GM21576 (cell line): Measurements from ENCODE around the gene GHDC.
"Not testable (repeated sequence)": the region's sequence is repeated elsewhere in the genome, so short reads cannot be mapped to it uniquely, and the experiment has no call there.

Source experiments
- ATAC-seq: cut with Tn5 transposase; IDR thresholded peaks from one replicate; pipeline ENCODE4 v1.9.1; 2021; ENCODE audit warnings: mild to moderate bottlenecking, moderate library complexity; ENCODE audit not compliant: unreplicated experiment

GHDC gene

DNA sequence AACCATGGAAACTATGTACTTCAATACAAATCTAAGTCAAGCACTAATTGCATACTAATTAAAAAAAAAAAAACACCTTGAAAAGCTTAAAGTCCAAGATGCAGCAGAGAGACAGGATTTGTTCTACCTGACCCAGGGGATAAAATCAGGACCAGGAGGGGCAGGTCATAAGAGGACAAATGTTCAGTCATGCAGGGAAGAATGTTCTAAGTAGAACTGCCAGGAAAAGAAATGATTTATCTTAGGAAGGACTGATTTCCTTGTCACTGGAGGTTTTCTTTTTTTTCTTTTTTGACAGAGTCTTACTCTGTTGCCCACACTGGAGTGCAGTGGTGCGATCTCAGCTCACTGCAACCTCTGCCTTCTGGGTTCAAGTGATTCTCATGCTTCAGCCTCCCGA lies 9.1 kb upstream of the GHDC start:
- no peak for ATAC-seq

DNA sequence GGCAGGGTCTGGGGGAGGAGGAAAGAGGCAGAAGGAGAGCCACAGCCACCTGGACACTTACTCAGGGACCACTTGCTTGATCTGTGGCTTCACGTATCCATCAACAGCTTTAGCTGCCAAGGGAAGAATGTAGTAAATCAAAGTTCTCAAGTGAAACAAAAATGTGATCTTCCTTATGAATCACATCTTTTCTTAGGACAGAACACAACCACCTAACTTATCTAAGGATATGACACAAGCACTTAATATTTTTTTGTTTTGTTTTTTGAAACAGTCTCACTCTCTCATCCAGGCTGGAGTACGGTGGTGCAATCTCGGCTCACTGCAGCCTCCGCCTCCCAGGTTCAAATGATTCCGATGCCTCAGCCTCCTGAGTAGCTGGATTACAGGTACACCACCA lies 8.4 kb upstream of the GHDC start:
- ATAC-seq = no peak

DNA sequence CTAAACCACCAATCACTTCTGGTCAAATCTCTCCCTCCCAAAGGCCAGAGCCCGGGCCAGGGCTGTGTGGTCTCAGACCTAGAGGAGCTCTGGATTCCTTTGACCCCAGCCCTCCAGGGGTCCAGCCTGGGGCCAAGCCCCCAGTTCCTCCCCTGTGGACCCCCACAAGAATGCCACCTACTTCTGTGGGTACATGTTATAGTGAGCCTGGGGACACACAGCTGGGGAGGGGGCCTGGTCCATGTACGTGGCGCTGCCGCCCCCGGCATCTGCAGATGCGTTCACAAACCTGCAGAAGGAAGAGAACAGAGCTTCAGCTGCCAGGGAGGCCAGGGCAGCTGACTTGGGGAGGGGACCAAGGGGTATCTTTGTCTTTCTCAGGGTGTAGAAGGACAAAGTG lies 7.9 kb upstream of the GHDC start:
- no peak for ATAC-seq

DNA sequence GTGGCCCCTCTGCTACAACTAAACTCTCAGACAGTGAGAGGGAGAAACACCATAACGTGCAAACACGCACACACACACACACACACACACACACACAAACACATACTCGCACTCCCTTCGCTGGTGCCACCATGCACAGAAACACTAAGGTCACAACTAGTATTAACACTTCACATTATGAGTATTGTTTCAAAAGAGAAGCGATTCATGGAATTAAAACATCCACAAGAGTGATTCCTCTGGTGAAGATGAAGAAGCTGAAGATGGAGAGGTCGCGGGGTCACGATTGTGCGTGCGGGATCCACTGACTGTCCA lies 7.1 kb upstream of the GHDC start:
- ATAC-seq = no peak

DNA sequence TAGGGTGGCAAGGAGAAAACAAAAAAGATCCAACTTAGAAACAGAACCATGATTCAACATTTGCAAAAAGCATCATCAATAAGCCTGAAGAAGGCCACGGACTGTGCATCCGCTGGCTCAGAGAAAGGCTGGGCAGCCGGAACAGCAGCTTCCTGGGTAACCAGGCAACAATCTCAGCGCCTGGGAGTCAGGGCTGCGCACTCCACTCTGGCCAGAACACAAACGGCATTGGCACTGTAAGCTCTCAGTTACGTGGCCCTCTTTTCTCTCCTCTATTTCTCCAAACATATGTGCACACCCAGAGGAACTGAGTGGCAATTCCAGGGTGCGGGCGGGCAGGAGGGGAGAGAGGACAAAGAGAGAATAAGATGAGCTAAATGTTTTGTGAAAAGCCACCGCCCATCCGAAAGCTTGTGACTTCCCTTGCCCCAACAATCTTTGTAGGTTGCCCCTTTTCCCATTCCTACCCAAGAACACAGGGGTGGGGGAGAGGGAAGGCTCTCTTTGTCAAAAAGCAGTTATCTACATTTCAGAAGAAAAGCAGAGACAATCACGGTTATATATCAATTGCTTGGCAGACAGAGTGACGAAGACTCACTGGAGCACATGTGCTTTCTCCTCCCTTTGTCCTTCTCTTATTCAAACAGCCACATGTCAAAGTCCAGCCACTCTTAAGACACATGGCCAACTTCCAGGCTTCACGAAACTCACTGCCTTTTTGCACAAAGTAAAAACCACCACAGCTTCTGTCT lies 6.6 kb upstream of the GHDC start:
- ATAC-seq = no peak

DNA sequence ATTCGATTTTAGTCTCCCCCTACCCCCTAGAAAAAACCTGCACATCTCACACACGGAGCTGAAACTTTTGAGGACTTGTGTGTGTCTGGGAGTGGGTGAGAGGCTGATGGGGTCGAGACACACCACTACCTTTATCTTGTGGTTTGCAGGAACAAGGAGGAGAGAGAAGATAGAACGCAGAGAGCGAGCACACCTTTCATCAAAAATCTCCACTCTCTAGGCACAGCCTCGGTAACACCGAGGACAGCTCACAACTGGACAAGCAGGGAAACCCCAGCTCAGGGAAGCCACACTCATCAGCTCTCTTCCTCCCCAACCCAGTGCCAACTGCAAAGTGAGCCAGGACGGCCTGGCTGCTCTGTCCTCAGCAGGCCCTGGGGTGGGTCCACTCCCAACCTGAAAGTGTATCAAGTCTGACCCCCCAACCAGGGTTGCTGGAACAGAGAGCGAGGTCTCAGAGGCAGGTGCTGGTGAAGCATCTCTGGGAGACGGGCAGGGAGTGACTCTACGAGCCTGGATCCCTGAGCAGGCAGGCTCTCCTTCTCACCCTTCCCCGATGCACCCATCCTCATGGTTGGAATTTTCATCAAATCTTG lies 5.2 kb upstream of the GHDC start:
- no peak for ATAC-seq

DNA sequence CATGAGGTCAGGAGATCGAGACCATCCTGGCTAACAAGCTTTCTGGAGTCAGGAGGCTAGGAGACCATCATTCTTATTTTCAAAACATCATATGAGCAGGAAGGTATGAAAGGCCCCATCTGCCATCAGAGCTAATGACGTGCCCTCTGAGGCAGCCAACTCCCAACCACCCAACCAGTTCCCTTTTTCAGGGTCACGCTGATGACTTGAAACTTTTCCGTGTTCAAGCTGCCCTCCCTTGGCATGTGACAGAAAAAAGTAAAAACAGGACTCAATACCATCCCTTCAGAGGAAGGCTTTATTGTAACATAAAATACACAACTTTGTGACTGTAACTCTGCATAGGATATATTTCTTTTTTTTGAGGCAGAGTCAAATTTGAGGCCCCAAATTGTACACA lies 4.6 kb upstream of the GHDC start:
- no peak for ATAC-seq

DNA sequence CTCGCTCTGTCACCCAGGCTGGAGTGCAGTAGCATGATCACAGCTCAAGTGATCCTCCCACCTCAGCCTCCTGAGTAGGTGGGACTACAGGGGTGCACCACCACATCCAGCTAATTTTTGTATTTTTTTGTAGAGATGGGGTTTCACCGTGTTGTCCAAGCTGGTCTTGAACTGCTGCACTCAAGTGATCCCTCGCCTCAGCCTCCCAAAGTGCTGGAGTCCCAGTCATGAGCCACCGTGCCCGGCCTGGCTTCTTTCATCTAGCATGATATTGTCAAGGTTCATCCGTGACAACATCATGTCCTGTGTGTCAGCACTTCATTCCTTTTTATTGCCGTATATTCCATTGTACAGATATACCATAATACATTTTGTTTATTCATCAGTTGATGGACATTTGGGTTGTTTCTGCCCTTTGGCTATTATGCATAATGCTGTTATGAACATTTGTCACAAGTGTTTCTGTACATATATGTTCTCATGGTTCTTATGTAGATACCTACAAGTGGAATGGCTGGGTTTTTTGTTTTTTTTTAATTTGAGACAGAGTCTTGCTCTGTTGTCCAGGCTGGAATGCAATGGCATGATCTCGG lies 3.4 kb upstream of the GHDC start:
- ATAC-seq = no peak

DNA sequence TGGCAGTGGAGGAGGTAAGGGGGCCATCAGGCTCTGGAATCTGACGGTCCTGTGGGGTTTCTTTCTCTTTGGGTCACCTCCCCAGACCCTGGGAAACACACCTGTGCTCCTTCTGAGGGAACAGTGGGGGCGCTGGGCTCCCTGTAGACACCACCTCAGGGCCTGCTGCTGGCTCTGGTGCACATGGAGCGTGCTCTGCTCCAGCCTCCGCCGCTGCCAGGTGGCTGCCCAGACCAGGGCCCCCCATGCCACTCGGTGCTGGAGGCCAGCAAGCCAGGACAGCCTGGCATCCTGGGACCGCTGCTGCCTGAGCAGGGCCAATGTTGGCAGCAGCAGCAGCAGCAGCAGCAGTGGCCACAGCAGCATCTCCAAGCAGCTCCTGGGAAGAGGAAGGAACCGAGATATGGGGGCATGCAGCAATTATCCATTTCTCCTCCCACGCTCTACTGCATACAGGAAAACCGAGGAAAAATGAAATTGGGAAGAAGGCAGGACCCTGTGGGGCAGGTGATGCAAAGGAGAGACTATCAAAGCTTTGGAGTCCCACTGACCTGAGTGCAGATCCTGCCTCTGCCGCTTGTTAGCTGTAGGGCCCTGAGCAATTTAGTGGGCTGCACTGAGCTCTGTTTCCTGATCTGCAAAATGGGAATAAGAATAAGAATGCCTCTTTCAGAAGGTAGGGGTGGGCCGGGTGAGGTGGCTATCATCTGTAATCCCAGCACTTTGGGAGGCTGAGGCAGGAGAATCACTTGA lies 902 bp downstream of the GHDC start:
- ATAC-seq = no peak

DNA sequence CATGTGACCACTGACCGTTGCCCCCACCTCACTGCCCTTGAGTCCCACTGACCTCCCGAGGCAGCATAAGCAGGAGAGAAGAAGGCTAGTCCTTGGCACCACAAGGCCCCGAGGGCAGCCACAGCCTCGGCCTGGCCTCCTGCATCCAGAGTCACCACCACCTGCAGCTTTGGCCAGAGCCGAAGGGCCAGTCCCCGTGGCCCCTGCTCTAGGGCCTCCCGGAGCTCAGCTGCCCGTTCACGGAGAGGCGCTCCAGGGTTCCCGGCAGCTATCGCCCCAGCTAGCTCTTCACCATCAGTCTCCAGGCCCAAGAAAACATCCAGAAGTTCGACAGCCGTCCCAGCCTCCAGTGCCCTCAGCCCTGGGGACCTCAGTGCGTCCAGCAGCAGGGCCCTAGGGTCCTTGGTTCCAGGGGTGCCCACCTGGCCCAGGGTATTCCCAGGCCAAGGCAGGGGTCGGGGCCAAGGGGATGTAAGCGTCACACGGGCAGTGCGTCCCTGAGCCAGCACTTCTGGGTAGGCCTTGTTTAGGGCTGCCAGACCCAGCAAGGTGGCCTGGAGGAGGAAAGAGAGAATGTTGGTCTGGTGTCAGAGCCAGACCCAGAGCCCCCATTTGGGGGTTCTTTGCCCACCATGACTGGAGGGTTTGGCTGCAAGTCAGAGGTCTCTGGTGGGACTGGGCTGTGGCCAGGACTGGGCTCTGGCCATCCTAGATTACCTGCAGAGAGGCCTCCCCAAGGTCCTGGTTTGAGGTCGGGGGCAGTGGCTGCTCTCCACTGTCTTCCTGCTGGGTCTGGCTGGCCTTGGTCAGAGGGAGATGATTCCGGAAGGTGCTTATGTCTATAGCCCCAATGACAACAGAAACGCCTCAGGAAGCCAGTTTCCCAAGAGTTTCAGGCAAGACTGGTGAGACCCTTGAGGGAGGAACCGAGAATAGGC lies 1.8 kb downstream of the GHDC start:
- ATAC-seq = no peak

DNA sequence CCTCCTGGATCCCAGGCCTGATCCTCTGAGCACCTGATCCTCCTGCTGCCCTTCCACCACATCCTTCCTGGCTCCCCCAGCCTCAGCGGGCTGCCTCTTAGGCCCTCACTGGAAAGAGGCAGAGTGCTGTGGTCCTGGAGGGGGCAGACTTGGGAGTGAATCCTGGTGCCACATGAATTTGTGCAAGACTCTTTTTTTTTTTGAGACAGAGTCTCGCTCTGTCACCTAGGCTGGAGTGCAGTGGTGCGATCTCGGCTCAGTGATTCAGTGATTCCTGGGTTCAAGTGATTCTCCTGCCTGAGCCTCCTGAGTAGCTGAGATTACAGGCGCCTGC lies 3.1 kb downstream of the GHDC start:
- ATAC-seq = no peak

DNA sequence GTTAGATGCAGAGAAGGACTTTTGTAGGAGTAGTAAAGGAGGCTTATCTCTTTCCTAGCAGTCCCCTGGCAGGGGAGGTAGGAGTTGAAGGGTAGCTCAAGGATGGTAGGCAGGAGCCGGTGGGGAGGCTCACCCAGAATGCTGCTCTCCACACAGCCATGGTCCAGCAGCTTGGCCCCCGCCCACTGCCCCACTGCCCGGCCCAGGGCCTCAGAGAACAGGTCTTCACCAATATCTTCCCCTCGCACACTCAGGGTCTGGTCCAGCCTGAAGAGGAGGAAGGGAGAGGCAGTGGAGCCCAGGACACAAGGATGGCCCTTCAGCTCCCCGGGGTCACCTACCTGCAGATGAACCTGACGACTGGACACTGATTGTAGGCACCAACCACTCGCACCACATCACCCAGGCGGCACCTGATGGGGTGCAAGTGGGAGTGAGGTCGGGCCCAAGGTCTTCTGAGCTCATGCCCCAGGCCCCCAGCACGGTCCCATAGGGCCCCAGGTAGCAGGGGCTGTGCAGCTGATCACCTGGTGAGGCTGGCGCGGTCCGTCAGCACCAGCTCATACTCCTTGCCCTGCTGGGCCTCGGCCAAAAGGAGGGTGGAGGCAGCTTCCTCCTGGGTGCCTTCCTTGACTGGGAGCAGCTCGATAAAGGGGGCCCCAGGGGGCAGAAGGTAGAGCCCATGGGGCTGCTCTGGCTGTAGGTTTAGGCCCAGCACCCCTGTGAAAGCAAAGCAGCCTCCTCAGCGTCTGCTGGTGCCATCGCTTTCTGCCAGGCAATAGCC lies 3.6 kb downstream of the GHDC start:
- no peak for ATAC-seq

DNA sequence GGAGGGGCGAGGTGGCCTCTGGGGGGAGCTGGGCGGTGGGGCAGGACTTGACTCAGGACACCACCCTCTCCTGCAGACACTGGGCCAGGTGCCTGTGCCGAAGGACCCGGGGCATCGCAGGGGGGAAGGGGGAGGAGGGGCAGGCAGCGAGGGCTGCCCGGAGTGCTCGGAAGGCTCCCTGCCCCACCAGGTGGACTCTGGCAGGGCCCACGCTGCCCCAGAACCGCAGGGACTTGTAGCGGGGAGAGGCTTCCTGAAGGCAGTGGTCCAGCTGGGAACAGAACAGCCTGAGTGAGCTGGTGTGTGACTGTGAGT lies 4.7 kb downstream of the GHDC start:
- ATAC-seq = no peak

DNA sequence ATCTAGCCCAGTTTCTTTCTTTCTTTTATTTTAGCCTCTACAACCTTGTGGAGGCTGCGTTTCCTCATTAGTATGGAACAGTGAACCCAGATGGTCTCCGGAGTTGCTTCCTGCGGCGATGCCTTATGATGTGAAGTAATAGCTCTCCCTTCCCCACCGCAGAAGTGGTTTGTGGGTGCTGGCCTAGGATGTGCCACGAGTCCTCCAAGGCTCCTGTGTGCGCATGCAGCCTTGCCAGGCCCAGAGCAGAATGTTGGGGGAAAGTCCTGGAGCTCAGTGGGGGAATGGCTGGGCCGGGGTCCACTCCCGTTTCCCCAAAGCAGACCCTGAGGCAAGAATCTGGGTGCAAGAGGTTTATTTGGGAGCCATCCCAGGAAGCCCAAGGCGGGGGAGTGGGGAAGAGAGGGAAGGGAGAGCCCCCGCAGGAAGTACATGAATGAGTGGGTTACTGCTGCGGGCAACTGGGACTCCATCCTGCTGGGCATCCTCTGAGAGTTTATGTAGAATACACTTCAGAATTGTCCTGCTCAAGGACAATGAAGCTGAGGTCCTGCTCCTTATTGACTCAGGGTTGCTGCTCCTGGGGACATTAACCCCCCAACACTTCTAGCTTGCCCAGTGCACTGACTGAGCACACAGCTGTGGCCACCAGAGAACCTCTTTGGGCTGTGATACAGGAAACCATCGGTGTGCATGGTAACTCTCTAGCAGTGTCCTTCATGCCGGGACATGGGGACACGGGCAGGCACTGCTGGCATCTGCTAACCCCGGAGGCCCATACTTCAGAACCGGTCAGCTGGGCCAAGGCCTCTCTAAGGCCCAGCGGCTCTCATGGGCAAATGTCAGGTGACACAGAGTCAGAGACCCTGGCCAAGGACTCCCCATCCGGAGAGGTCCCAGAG lies 5.3 kb downstream of the GHDC start:
- ATAC-seq = no peak

DNA sequence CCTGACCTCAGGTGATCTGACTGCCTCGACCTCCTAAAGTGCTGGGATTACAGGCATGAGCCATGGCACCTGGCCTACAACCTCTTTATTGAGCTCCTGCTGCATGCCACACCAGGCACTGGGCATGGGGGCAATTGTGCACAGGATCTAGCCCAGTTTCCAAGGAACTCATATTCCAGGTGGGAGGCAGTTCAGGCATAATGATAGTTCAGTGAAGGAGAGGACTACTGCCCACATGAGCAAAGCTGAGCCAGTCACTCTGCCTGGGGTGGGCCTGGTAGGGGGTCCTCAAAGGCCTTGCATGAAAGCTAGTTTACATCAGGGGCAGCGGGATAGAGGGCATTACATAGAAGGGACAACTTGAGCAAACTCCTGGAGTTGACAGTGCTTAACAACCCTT lies 6.5 kb downstream of the GHDC start:
- no peak for ATAC-seq

DNA sequence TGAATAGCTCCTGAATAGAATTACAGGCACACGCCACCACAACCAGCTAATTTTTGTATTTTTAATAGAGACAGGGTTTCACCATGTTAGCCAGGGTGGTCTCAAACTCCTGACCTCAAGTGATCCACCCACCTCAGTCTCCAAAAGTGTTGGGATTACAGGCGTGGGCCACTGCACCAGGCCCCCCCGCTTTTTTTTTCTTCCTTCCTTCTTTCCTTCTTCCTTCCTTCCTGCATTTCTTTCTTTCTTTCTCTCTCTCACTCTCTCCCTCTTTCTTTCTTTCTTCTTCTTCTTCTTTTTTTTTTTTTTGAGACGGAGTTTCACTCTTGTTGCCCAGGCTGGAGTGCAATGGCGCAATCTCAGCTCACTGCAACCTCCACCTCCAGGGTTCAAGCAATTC lies 8.1 kb downstream of the GHDC start:
- not testable (repeated sequence) for ATAC-seq

DNA sequence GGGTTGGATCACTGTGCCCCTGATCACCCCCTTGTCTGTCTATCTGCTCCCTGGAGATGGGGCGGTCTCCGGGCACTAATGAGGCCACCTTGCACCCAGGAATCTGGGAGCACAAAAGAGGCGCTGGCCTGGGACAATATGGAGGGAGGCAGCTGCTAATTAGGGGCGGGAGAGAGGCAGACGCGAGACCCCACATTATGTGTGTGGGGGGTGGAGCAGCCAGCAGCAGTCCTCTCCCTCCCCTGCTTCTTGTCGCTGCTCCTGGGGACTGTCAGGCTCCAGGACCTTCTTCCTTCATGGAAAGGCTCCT lies 8.7 kb downstream of the GHDC start:
- ATAC-seq = no peak

DNA sequence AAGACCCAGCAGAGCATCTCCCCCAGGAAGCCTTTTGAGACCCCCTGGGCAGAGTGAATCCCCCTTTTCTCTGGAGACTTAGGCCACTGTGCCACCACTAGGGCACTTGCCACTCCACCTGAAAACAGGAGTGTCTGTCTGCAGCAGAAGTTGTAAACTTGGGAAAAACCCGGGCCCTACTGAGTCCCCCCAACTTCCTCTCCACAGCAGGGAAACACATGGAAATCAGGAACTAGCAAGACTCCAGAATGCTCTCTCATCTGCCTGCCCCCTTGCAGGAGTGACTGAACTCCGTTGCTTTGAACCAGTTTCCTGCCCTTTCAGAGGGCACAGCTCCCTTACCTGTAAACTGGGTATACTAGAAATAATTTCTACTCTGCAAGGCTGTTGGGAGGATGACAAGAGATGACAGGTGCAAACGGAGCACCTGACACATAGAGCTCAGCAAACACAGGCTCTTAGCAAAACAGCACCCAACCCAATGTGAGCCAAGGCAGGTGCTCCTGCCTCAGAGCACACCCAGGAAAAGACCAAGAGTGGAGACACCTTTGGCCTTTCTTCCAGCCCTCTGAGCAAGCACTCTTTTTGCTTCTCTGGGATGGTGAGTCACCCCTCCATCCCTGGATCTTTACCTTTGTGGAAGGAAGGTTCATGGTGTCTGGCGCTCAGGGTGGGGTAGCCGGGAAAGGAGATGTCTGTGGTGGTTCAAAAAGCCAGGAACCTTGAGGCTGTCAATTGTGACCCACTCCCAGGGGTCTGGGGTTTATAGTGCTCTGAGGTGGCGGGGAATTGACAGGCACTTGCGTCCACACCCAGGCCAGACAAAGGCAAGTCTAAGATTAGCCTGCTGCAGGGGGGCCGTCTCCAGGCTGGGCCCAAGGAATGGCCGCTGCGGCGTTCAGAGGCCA lies 9.3 kb downstream of the GHDC start, which contains the start of gene HCRT:
HCRT (minus strand) TSS at position 740 of the 908 bp plus-strand sequence; CDS start at position 653, 87 bp downstream.
- no peak for ATAC-seq
